Measurements from ENCODE around the gene PTPDC1.

GRCh38 chr9:94140418-94140780 lies 56.1 kb downstream of the PTPDC1 start:
- TF ChIP-seq, protein P1, sequence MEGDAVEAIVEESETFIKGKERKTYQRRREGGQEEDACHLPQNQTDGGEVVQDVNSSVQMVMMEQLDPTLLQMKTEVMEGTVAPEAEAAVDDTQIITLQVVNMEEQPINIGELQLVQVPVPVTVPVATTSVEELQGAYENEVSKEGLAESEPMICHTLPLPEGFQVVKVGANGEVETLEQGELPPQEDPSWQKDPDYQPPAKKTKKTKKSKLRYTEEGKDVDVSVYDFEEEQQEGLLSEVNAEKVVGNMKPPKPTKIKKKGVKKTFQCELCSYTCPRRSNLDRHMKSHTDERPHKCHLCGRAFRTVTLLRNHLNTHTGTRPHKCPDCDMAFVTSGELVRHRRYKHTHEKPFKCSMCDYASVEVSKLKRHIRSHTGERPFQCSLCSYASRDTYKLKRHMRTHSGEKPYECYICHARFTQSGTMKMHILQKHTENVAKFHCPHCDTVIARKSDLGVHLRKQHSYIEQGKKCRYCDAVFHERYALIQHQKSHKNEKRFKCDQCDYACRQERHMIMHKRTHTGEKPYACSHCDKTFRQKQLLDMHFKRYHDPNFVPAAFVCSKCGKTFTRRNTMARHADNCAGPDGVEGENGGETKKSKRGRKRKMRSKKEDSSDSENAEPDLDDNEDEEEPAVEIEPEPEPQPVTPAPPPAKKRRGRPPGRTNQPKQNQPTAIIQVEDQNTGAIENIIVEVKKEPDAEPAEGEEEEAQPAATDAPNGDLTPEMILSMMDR (IDR thresholded peaks at IDR 0.05; ENCODE audit: insufficient read depth, low read depth, low read length): no peak
- TF ChIP-seq EZH2 (IDR thresholded peaks at IDR 0.05; ENCODE audit: insufficient read depth, low read length): no peak
